Sigmoid colon (tissue), 7 donors: ENCODE data around the gene ITGB1. TPM values are rescaled to one million over a fixed set of nuclear protein-coding genes. Genes with fewer than 3 reads are reported as not detected.

Experiments
- DNase-seq: peaks from one replicate; pipeline ENCODE4 v3.0.0-alpha.2; 2019
- H3K27ac ChIP-seq, 4 donors: fragments of 200-600 bp; sonication (generic); one replicate each; pipeline ENCODE4 v1.5.1; 2016 to 2019; ENCODE audit warnings: mild to moderate bottlenecking in 1 of 4
- H3K27me3 ChIP-seq, 3 donors: fragments of 200-600 bp; sonication (generic); one replicate each; pipeline ENCODE4 v1.5.1; 2019; ENCODE audit warnings: mild to moderate bottlenecking in 1 of 3
- H3K36me3 ChIP-seq, 4 donors: fragments of 200-600 bp; sonication (generic); one replicate each; pipeline ENCODE4 v1.5.1; 2016 to 2019
- H3K4me1 ChIP-seq, 4 donors: fragments of 200-600 bp; sonication (generic); one replicate each; pipeline ENCODE4 v1.5.1; 2017 to 2019
- H3K4me3 ChIP-seq, 4 donors: fragments of 200-600 bp; sonication (generic); one replicate each; pipeline ENCODE4 v1.5.1; 2017 to 2019; ENCODE audit warnings: mild to moderate bottlenecking in 2 of 4, moderate library complexity in 1 of 4
- H3K9me3 ChIP-seq, 4 donors: fragments of 200-600 bp in 3 of 4; sonication (generic) in 3 of 4; one replicate each; pipeline versions ENCODE4 v1.5.1 to v1.6.1; 2013 to 2019
- CTCF ChIP-seq, 4 experiments: fragments of 450-650 bp in 3 of 4; fragments of 200-600 bp in 1 of 4; IDR thresholded peaks; one replicate each; pipeline ENCODE4 v1.5.1; 2016 to 2019; ENCODE audit warnings: antibody characterized with exemption in 4 of 4, mild to moderate bottlenecking in 3 of 4, moderate library complexity in 2 of 4
- EP300 ChIP-seq, 4 donors: sonication (generic); formaldehyde crosslinking; IDR thresholded peaks; one replicate each; pipeline ENCODE4 v1.6.1; 2017; ENCODE audit warnings: antibody characterized with exemption in 4 of 4
- POLR2A ChIP-seq, 2 donors: fragments of 450-650 bp; IDR thresholded peaks; one replicate each; pipeline ENCODE4 v1.6.1; 2016; ENCODE audit warnings: antibody characterized with exemption in 2 of 2, mild to moderate bottlenecking in 2 of 2, moderate library complexity in 2 of 2
- POLR2AphosphoS5 ChIP-seq, 4 donors: sonication (generic); formaldehyde crosslinking; IDR thresholded peaks; one replicate each; pipeline ENCODE4 v1.6.1; 2017; ENCODE audit warnings: antibody characterized with exemption in 4 of 4
- WGBS, 2 donors: extraction: QIAGEN DNeasy Blood & Tissue Kit; methylation state at CpG; one replicate each; pipeline ENCODE4 v1.1.7; 2013; 5-methylcytosine and 5-hydroxymethylcytosine counted together
- intact Hi-C: fragments of 100-400 bp; cut with DNase I; formaldehyde crosslinking; loops from one replicate; pipeline ENCODE4 v1.15.1; 2023
- polyA plus RNA-seq, 3 donors: library from polyadenylated mRNA; stranded (reverse); fragments of 200-250 nt; gene quantifications; one replicate each; pipeline ENCODE4 v1.2.3, GENCODE V29; 2013
- total RNA-seq, 4 donors: library from RNA; depleted of rRNA; stranded (reverse); fragments of >200 nt; gene quantifications; one replicate each; pipeline ENCODE4 v1.1.0, GENCODE V29; 2016
- donor health status: healthy with polysubstance abuse.
- donor health status: Bipolar disorder and iron deficiency.
- donor health status: healthy.

The ITGB1 gene
- total and polyA plus RNA-seq, 7 donors = 43.8 to 1,360 (median 588) TPM

- TF ChIP-seq EP300 (IDR thresholded peaks at IDR 0.05) (no peak), POLR2A (IDR thresholded peaks at IDR 0.05) (no peak), CTCF (IDR thresholded peaks at IDR 0.05) (no peak), POLR2AphosphoS5 (IDR thresholded peaks at IDR 0.05) (no peak)
- DNase-seq = no peak
- H3K9me3 ChIP-seq = no peaks in the 10 kb centered on the region
- H3K4me1 ChIP-seq = peaks cover 0 to 93% (median 79%) of the 10 kb centered on the region in 4 donors
- no peaks in the 10 kb centered on the region for H3K27me3 ChIP-seq
- no peak overlapping the region for H3K4me3 ChIP-seq
- H3K36me3 ChIP-seq = no peaks in the 10 kb centered on the region
- intact Hi-C loops = no loop called here
- peak overlapping the region in 3 of 4 donors; percentile 31 to 99 (median 94) for H3K27ac ChIP-seq
Measured at GRCh38 chr10:32949221-32949678, 8.8 kb downstream of the ITGB1 start.

GRCh38 chr10:32948451-32948850, 9.6 kb downstream of the ITGB1 start:
- no peaks in the 10 kb centered on the region for H3K27me3 ChIP-seq
- no peak for DNase-seq
- H3K27ac ChIP-seq = peak overlapping the region in 3 of 4 donors; percentile 1 to 99 (median 94)
- WGBS, 2 donors = 48 to 80% methylated on average over 3 of the region's 3 CpGs
- no peak overlapping the region for H3K4me3 ChIP-seq
- intact Hi-C loops = no loop called here
- peaks cover 0 to 93% (median 79%) of the 10 kb centered on the region in 4 donors for H3K4me1 ChIP-seq
- H3K9me3 ChIP-seq = no peaks in the 10 kb centered on the region
- TF ChIP-seq EP300 (IDR thresholded peaks at IDR 0.05) (no peak), POLR2AphosphoS5 (IDR thresholded peaks at IDR 0.05) (no peak), POLR2A (IDR thresholded peaks at IDR 0.05) (no peak), CTCF (IDR thresholded peaks at IDR 0.05) (no peak)
- H3K36me3 ChIP-seq = no peaks in the 10 kb centered on the region

- WGBS, 2 donors = 91 to 94% methylated on average over 5 of the region's 5 CpGs
- intact Hi-C loops = no loop called here
- no peak for TF ChIP-seq CTCF (IDR thresholded peaks at IDR 0.05)
- no peaks in the 10 kb centered on the region for H3K36me3 ChIP-seq
- no peak for DNase-seq
- H3K4me3 ChIP-seq = no peak overlapping the region
- peak overlapping the region in 2 of 4 donors; percentile 48 to 94 for H3K27ac ChIP-seq
- H3K4me1 ChIP-seq = peaks cover 0 to 93% (median 79%) of the 10 kb centered on the region in 4 donors
- no peaks in the 10 kb centered on the region for H3K27me3 ChIP-seq
- H3K9me3 ChIP-seq = no peaks in the 10 kb centered on the region
Measured at GRCh38 chr10:32947586-32947985, 10.4 kb downstream of the ITGB1 start.

GRCh38 chr10:32946108-32946507, 11.9 kb downstream of the ITGB1 start:
- peaks cover 0 to 93% (median 80%) of the 10 kb centered on the region in 4 donors for H3K4me1 ChIP-seq
- H3K36me3 ChIP-seq = no peaks in the 10 kb centered on the region
- DNase-seq = no peak
- H3K27me3 ChIP-seq = no peaks in the 10 kb centered on the region
- peak overlapping the region; percentile 34 to 94 (median 41) for H3K27ac ChIP-seq
- H3K4me3 ChIP-seq = no peak overlapping the region
- intact Hi-C loops = no loop called here
- TF ChIP-seq POLR2A (IDR thresholded peaks at IDR 0.05) (no peak), CTCF (IDR thresholded peaks at IDR 0.05) (no peak)
- WGBS, 2 donors = 92 to 93% methylated on average over 2 of the region's 2 CpGs
- H3K9me3 ChIP-seq = no peaks in the 10 kb centered on the region
